HEK293 (cell line): ENCODE measurements around the gene MYO15B.

Experiments used
- CTCF ChIA-PET: fragments of 350-600 bp; formaldehyde crosslinking; extraction: SDS; loops from one replicate; lab custom pipeline; 2021; ENCODE audit warnings: antibody characterized with exemption; lab: Yijun Ruan, JAX
- POLR2A ChIA-PET: fragments of 300-600 bp; formaldehyde crosslinking; extraction: SDS; loops from one replicate; lab custom pipeline; 2020; ENCODE audit warnings: antibody characterized with exemption, inconsistent platforms; lab: Yijun Ruan, JAX
- H3K27ac ChIP-seq: fragments of 200-500 bp; sonication (Bioruptor generic); 2 replicates; pipeline ENCODE4 v1.5.1; 2014; ENCODE audit warnings: low read depth, low read length, control low read depth, inconsistent platforms; ENCODE audit errors: extremely low read depth
- H3K36me3 ChIP-seq, 2 experiments: fragments of 200-500 bp in 1 of 2; sonication (Bioruptor generic) in 1 of 2; 1 replicate in 1 of 2; 2 replicates in 1 of 2; pipeline ENCODE4 v1.5.1; 2014 to 2017; ENCODE audit warnings: inconsistent platforms in 2 of 2, low read length in 2 of 2; ENCODE audit not compliant: control insufficient read depth in 2 of 2, insufficient read depth in 1 of 2
- H3K4me1 ChIP-seq: fragments of 200-500 bp; sonication (Bioruptor generic); 2 replicates; pipeline ENCODE4 v1.5.1; 2014; ENCODE audit warnings: mild to moderate bottlenecking, low read length, inconsistent platforms; ENCODE audit not compliant: control insufficient read depth, insufficient read depth
- H3K4me3 ChIP-seq: 2 replicates; pipeline ENCODE4 v1.5.1; 2011; ENCODE audit warnings: low read depth, mild to moderate bottlenecking, control low read depth, low read length, moderate library complexity
- H3K9me3 ChIP-seq: fragments of 200-500 bp; sonication (Bioruptor generic); 2 replicates; pipeline ENCODE4 v1.5.1; 2014; ENCODE audit warnings: low read depth, low read length, inconsistent platforms; ENCODE audit not compliant: control insufficient read depth, insufficient read depth
- GLI2 ChIP-seq: fragments of 450-650 bp; formaldehyde crosslinking; IDR thresholded peaks from 2 replicates; pipeline ENCODE4; 2017; ENCODE audit warnings: missing biosample characterization, missing genetic modification characterization, low read depth, borderline replicate concordance
- KLF10 ChIP-seq: fragments of 450-650 bp; IDR thresholded peaks from 2 replicates; pipeline ENCODE4 v1.5.1; 2018; ENCODE audit warnings: missing biosample characterization, mild to moderate bottlenecking, missing genetic modification characterization
- MYNN ChIP-seq: fragments of 450-650 bp; formaldehyde crosslinking; IDR thresholded peaks from 2 replicates; pipeline ENCODE4 v1.5.1; 2016; ENCODE audit warnings: missing biosample characterization, missing genetic modification characterization, borderline replicate concordance
- MZF1 ChIP-seq: fragments of 450-650 bp; formaldehyde crosslinking; IDR thresholded peaks from 2 replicates; pipeline ENCODE4 v1.5.1; 2017; ENCODE audit warnings: missing biosample characterization, missing genetic modification characterization, borderline replicate concordance
- PRDM1 ChIP-seq: fragments of 450-650 bp; formaldehyde crosslinking; IDR thresholded peaks from 2 replicates; pipeline ENCODE4; 2016; ENCODE audit warnings: missing biosample characterization, missing genetic modification characterization
- SP7 ChIP-seq: fragments of 450-650 bp; formaldehyde crosslinking; IDR thresholded peaks from 2 replicates; pipeline ENCODE4 v1.5.1; 2016; ENCODE audit warnings: missing biosample characterization, missing genetic modification characterization
- ZEB2 ChIP-seq: fragments of 450-650 bp; formaldehyde crosslinking; IDR thresholded peaks from 2 replicates; pipeline ENCODE4 v1.5.1; 2016; ENCODE audit warnings: missing biosample characterization, missing genetic modification characterization
- ZFP69B ChIP-seq: fragments of 450-650 bp; formaldehyde crosslinking; IDR thresholded peaks from 2 replicates; pipeline ENCODE4 v1.5.1; 2016; ENCODE audit warnings: missing biosample characterization, missing genetic modification characterization
- ZNF133 ChIP-seq: fragments of 450-650 bp; formaldehyde crosslinking; IDR thresholded peaks from 2 replicates; pipeline ENCODE4 v1.5.1; 2016; ENCODE audit warnings: missing biosample characterization, missing genetic modification characterization
- ZNF138 ChIP-seq: fragments of 450-650 bp; formaldehyde crosslinking; IDR thresholded peaks from 2 replicates; pipeline ENCODE4 v1.5.1; 2016; ENCODE audit warnings: missing biosample characterization, missing genetic modification characterization, borderline replicate concordance
- ZNF2 ChIP-seq: fragments of 450-650 bp; formaldehyde crosslinking; IDR thresholded peaks from 2 replicates; pipeline ENCODE4 v1.5.1; 2016; ENCODE audit warnings: missing biosample characterization, missing genetic modification characterization
- ZNF211 ChIP-seq: fragments of 450-650 bp; formaldehyde crosslinking; IDR thresholded peaks from 2 replicates; pipeline ENCODE4 v1.5.1; 2016; ENCODE audit warnings: low read depth, missing biosample characterization, missing genetic modification characterization
- ZNF23 ChIP-seq: fragments of 450-650 bp; formaldehyde crosslinking; IDR thresholded peaks from 2 replicates; pipeline ENCODE4 v1.5.1; 2016; ENCODE audit warnings: missing biosample characterization, missing genetic modification characterization, borderline replicate concordance
- ZNF350 ChIP-seq: fragments of 450-650 bp; formaldehyde crosslinking; IDR thresholded peaks from 2 replicates; pipeline ENCODE4 v1.5.0; 2017; ENCODE audit warnings: missing biosample characterization, mild to moderate bottlenecking, missing genetic modification characterization
- ZNF510 ChIP-seq: fragments of 450-650 bp; formaldehyde crosslinking; IDR thresholded peaks from 2 replicates; pipeline ENCODE4 v1.5.1; 2018; ENCODE audit warnings: mild to moderate bottlenecking, missing genetic modification characterization, missing biosample characterization; ENCODE audit not compliant: insufficient replicate concordance
- ZNF514 ChIP-seq: fragments of 450-650 bp; formaldehyde crosslinking; IDR thresholded peaks from 2 replicates; pipeline ENCODE4 v1.5.1; 2016; ENCODE audit warnings: missing biosample characterization, missing genetic modification characterization
- ZNF530 ChIP-seq: fragments of 450-650 bp; formaldehyde crosslinking; IDR thresholded peaks from 2 replicates; pipeline ENCODE4 v1.5.1; 2016; ENCODE audit warnings: low read depth, missing biosample characterization, missing genetic modification characterization
- ZNF561 ChIP-seq: fragments of 450-650 bp; IDR thresholded peaks from 2 replicates; pipeline ENCODE4 v1.5.1; 2018; ENCODE audit warnings: missing biosample characterization, missing genetic modification characterization, borderline replicate concordance
- ZNF585B ChIP-seq: fragments of 450-650 bp; formaldehyde crosslinking; IDR thresholded peaks from 2 replicates; pipeline ENCODE4 v1.5.1; 2016; ENCODE audit warnings: missing biosample characterization, missing genetic modification characterization
- ZNF610 ChIP-seq: fragments of 450-650 bp; formaldehyde crosslinking; IDR thresholded peaks from 2 replicates; pipeline ENCODE4 v1.5.1; 2016; ENCODE audit warnings: missing biosample characterization, missing genetic modification characterization, borderline replicate concordance
- ZNF629 ChIP-seq: fragments of 450-650 bp; formaldehyde crosslinking; IDR thresholded peaks from 2 replicates; pipeline ENCODE4 v1.5.1; 2017; ENCODE audit warnings: missing biosample characterization, missing genetic modification characterization
- ZNF776 ChIP-seq: fragments of 450-650 bp; formaldehyde crosslinking; IDR thresholded peaks from 2 replicates; pipeline ENCODE4 v1.5.0; 2017; ENCODE audit warnings: missing biosample characterization, missing genetic modification characterization, borderline replicate concordance
- ZXDB ChIP-seq: fragments of 450-650 bp; formaldehyde crosslinking; IDR thresholded peaks from 2 replicates; pipeline ENCODE4 v1.5.1; 2016; ENCODE audit warnings: missing biosample characterization, missing genetic modification characterization
- TF ChIP-seq, protein P1 (sequence below): fragments of 450-650 bp; formaldehyde crosslinking; IDR thresholded peaks from 2 replicates; pipeline ENCODE4 v1.5.1; 2016; ENCODE audit warnings: missing biosample characterization, missing genetic modification characterization
- TF ChIP-seq, protein P2 (sequence below): fragments of 450-650 bp; IDR thresholded peaks from 2 replicates; pipeline ENCODE4 v1.5.1; 2018; ENCODE audit warnings: missing biosample characterization, missing genetic modification characterization
- TF ChIP-seq, protein P3 (sequence below): fragments of 450-650 bp; formaldehyde crosslinking; conservative IDR thresholded peaks from 2 replicates; pipeline ENCODE4 v1.5.1; 2016; ENCODE audit warnings: low read depth, missing biosample characterization, missing genetic modification characterization
- TF ChIP-seq, protein P4 (sequence below): fragments of 450-650 bp; formaldehyde crosslinking; IDR thresholded peaks from 2 replicates; pipeline ENCODE4 v1.5.1; 2016; ENCODE audit warnings: missing biosample characterization, missing genetic modification characterization

MYO15B gene

DNA sequence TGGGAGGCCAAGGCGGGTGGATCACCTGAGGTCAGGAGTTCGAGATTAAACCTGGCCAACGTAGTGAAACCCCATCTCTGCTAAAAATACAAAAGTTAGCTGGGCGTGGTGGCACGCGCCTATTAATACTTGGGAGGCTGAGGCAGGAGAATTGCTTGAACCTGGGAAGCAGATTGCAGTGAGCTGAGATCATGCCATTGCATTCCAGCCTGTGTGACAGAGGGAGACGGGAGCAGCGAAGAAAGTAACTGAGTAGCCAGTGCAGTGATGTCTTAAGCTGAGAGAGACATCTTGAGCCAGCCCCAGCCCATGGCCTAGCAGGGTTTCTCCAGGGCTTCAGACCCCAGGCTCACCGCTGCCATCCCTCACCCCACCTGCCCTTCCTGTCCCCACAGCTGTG is 35.8 kb downstream of the MYO15B start:
- Histone ChIP-seq H3K4me1 (no peaks in the 10 kb centered on the region), H3K9me3 (no peaks in the 10 kb centered on the region), H3K27ac (no peak overlapping the region), H3K4me3 (no peak overlapping the region), H3K36me3 (peaks cover 0 to 22% of the 10 kb centered on the region in 2 experiments; a peak in 1 of 3 replicates)
- ChIA-PET POLR2A (interaction anchor here (0.7 kb wide), 1 partner anchor 9 kb away, joined by 3 read pairs; no protein-coding TSS in a partner anchor), CTCF (interaction anchor here (0.6 to 5.0 kb wide), 8 partner anchors 10 to 141 kb away, joined by 3 to 50 read pairs (median 4); partner anchors contain the start of gene SMIM5)
- TF ChIP-seq, protein P1, sequence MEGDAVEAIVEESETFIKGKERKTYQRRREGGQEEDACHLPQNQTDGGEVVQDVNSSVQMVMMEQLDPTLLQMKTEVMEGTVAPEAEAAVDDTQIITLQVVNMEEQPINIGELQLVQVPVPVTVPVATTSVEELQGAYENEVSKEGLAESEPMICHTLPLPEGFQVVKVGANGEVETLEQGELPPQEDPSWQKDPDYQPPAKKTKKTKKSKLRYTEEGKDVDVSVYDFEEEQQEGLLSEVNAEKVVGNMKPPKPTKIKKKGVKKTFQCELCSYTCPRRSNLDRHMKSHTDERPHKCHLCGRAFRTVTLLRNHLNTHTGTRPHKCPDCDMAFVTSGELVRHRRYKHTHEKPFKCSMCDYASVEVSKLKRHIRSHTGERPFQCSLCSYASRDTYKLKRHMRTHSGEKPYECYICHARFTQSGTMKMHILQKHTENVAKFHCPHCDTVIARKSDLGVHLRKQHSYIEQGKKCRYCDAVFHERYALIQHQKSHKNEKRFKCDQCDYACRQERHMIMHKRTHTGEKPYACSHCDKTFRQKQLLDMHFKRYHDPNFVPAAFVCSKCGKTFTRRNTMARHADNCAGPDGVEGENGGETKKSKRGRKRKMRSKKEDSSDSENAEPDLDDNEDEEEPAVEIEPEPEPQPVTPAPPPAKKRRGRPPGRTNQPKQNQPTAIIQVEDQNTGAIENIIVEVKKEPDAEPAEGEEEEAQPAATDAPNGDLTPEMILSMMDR (tag by site-specific recombination) = no peak
- no peak for TF ChIP-seq ZNF610 (tag by site-specific recombination)
- TF ChIP-seq ZNF510 (tag by site-specific recombination) = no peak
- TF ChIP-seq ZNF514 (tag by site-specific recombination) = no peak
- TF ChIP-seq ZNF23 (tag by site-specific recombination) = no peak
- TF ChIP-seq ZNF350 (tag by site-specific recombination) = no peak
- TF ChIP-seq, protein P2, sequence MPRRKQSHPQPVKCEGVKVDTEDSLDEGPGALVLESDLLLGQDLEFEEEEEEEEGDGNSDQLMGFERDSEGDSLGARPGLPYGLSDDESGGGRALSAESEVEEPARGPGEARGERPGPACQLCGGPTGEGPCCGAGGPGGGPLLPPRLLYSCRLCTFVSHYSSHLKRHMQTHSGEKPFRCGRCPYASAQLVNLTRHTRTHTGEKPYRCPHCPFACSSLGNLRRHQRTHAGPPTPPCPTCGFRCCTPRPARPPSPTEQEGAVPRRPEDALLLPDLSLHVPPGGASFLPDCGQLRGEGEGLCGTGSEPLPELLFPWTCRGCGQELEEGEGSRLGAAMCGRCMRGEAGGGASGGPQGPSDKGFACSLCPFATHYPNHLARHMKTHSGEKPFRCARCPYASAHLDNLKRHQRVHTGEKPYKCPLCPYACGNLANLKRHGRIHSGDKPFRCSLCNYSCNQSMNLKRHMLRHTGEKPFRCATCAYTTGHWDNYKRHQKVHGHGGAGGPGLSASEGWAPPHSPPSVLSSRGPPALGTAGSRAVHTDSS = no peak
- no peak for TF ChIP-seq ZNF561 (tag by site-specific recombination)
- TF ChIP-seq, protein P3, sequence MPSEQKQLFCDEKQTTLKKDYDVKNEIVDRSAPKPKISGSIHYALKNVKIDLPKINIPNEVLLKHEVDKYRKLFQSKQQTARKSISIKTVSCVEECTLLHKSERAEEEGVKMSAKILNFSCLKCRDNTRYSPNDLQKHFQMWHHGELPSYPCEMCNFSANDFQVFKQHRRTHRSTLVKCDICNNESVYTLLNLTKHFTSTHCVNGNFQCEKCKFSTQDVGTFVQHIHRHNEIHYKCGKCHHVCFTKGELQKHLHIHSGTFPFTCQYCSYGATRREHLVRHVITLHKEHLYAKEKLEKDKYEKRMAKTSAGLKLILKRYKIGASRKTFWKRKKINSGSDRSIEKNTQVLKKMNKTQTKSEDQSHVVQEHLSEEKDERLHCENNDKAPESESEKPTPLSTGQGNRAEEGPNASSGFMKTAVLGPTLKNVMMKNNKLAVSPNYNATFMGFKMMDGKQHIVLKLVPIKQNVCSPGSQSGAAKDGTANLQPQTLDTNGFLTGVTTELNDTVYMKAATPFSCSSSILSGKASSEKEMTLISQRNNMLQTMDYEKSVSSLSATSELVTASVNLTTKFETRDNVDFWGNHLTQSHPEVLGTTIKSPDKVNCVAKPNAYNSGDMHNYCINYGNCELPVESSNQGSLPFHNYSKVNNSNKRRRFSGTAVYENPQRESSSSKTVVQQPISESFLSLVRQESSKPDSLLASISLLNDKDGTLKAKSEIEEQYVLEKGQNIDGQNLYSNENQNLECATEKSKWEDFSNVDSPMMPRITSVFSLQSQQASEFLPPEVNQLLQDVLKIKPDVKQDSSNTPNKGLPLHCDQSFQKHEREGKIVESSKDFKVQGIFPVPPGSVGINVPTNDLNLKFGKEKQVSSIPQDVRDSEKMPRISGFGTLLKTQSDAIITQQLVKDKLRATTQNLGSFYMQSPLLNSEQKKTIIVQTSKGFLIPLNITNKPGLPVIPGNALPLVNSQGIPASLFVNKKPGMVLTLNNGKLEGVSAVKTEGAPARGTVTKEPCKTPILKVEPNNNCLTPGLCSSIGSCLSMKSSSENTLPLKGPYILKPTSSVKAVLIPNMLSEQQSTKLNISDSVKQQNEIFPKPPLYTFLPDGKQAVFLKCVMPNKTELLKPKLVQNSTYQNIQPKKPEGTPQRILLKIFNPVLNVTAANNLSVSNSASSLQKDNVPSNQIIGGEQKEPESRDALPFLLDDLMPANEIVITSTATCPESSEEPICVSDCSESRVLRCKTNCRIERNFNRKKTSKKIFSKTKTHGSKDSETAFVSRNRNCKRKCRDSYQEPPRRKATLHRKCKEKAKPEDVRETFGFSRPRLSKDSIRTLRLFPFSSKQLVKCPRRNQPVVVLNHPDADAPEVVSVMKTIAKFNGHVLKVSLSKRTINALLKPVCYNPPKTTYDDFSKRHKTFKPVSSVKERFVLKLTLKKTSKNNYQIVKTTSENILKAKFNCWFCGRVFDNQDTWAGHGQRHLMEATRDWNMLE = no peak
- TF ChIP-seq ZNF211 = no peak
- no peak for TF ChIP-seq ZNF776
- TF ChIP-seq SP7 (tag by site-specific recombination) = no peak
- no peak for TF ChIP-seq KLF10 (tag by site-specific recombination)
- TF ChIP-seq PRDM1 = no peak
- TF ChIP-seq ZNF629 (tag by site-specific recombination) = no peak
- no peak for TF ChIP-seq ZNF585B
- TF ChIP-seq ZEB2 = no peak

DNA sequence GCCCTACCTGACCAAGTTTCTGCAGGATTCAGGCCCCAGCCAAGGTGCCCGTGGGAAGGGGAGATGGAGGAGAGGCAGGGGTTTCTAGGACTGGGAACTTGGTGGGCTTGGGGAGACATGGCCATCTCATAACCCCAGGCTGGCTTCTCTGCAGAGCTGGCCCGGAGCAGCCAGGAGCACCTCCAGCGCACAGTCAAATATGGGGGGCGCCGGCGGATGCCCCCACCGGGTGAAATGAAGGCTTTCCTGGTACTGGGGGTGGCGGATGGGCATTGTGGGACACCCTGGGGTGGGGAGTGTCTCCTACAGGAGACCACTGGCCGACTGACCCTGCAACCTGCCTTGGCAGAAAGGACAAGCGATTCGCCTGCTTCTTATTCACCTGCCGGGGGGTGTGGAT is 36.4 kb downstream of the MYO15B start:
- no peaks in the 10 kb centered on the region for H3K9me3 ChIP-seq
- no peak overlapping the region for H3K4me3 ChIP-seq
- CTCF ChIA-PET = interaction anchor here (0.6 to 5.0 kb wide), 10 partner anchors 9 to 127 kb away, joined by 3 to 50 read pairs (median 5); partner anchors contain the start of gene SMIM5
- H3K36me3 ChIP-seq = peaks cover 0 to 28% of the 10 kb centered on the region in 2 experiments; a peak in 1 of 3 replicates
- H3K27ac ChIP-seq = no peak overlapping the region
- H3K4me1 ChIP-seq = no peaks in the 10 kb centered on the region
- POLR2A ChIA-PET = interaction anchor here (0.7 kb wide), 1 partner anchor 9 kb away, joined by 3 read pairs; no protein-coding TSS in a partner anchor
- TF ChIP-seq ZNF133 (no peak), ZNF2 (no peak), ZNF530 (tag by site-specific recombination) (no peak), MZF1 (no peak), ZEB2 (no peak), ZXDB (tag by site-specific recombination) (no peak), ZNF138 (tag by site-specific recombination) (no peak), ZFP69B (no peak), MYNN (tag by site-specific recombination) (no peak), GLI2 (tag by site-specific recombination) (no peak), ZNF350 (tag by site-specific recombination) (no peak)
- TF ChIP-seq, protein P4, sequence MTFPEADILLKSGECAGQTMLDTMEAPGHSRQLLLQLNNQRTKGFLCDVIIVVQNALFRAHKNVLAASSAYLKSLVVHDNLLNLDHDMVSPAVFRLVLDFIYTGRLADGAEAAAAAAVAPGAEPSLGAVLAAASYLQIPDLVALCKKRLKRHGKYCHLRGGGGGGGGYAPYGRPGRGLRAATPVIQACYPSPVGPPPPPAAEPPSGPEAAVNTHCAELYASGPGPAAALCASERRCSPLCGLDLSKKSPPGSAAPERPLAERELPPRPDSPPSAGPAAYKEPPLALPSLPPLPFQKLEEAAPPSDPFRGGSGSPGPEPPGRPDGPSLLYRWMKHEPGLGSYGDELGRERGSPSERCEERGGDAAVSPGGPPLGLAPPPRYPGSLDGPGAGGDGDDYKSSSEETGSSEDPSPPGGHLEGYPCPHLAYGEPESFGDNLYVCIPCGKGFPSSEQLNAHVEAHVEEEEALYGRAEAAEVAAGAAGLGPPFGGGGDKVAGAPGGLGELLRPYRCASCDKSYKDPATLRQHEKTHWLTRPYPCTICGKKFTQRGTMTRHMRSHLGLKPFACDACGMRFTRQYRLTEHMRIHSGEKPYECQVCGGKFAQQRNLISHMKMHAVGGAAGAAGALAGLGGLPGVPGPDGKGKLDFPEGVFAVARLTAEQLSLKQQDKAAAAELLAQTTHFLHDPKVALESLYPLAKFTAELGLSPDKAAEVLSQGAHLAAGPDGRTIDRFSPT = no peak
